CD14-positive monocyte (primary cell): ENCODE results near the gene NMNAT3. TPM values are rescaled to one million over a fixed set of nuclear protein-coding genes. Genes with fewer than 3 reads are reported as not detected.

ENCODE experiments used
- DNase-seq, 3 donors: peaks; one replicate each; pipeline ENCODE4 v3.0.0-alpha.2; 2011 to 2022
- H2AFZ ChIP-seq: 2 replicates; pipeline ENCODE4 v1.6.0; 2012; ENCODE audit warnings: mild to moderate bottlenecking, low read depth, low read length, inconsistent platforms; ENCODE audit not compliant: insufficient read depth, poor library complexity, severe bottlenecking
- H3K27ac ChIP-seq, 2 donors: 1 replicate in 1 of 2; 2 replicates in 1 of 2; pipeline ENCODE4 v1.5.1; 2012 to 2013; ENCODE audit warnings: low read length in 2 of 2, control low read depth in 1 of 2, inconsistent platforms in 1 of 2, low read depth in 1 of 2, mild to moderate bottlenecking in 1 of 2
- H3K27me3 ChIP-seq, 2 donors: one replicate each; pipeline versions ENCODE4 v1.6.0 to v1.6.1; 2011 to 2013; ENCODE audit warnings: low read length in 2 of 2; ENCODE audit not compliant: control insufficient read depth in 2 of 2, insufficient read depth in 2 of 2
- H3K36me3 ChIP-seq, 2 donors: replicated peaks in 1 of 2; 1 replicate in 1 of 2; 2 replicates in 1 of 2; pipeline versions ENCODE4 v1.5.1 to v1.6.1; 2012 to 2013; ENCODE audit warnings: low read length in 2 of 2, control low read depth in 1 of 2, inconsistent platforms in 1 of 2, mild to moderate bottlenecking in 1 of 2; ENCODE audit not compliant: insufficient read depth in 2 of 2, control insufficient read depth in 1 of 2
- H3K4me1 ChIP-seq, 2 donors: 1 replicate in 1 of 2; 2 replicates in 1 of 2; pipeline versions ENCODE4 v1.5.1 to v1.6.1; 2012 to 2013; ENCODE audit warnings: low read length in 2 of 2, control low read depth in 1 of 2, inconsistent platforms in 1 of 2, mild to moderate bottlenecking in 1 of 2, moderate library complexity in 1 of 2; ENCODE audit not compliant: insufficient read depth in 2 of 2, control insufficient read depth in 1 of 2
- H3K4me2 ChIP-seq: replicated peaks from 2 replicates; pipeline ENCODE3; 2012; ENCODE audit warnings: low read length, moderate library complexity, mild to moderate bottlenecking; ENCODE audit not compliant: poor library complexity, severe bottlenecking; ENCODE audit errors: extremely low read depth
- H3K4me3 ChIP-seq, 3 experiments: fragments of 200-600 bp in 1 of 3; sonication (generic) in 1 of 3; replicated peaks in 1 of 3; 1 replicate in 2 of 3; 2 replicates in 1 of 3; pipeline ENCODE4 v1.5.1; 2011 to 2013; ENCODE audit warnings: low read length in 3 of 3, mild to moderate bottlenecking in 3 of 3, control low read depth in 2 of 3, low read depth in 2 of 3, inconsistent platforms in 1 of 3, moderate library complexity in 1 of 3
- H3K79me2 ChIP-seq: 2 replicates; pipeline ENCODE4 v1.6.0; 2012; ENCODE audit warnings: mild to moderate bottlenecking, control low read depth, inconsistent platforms, low read length, moderate library complexity; ENCODE audit not compliant: insufficient read depth
- H3K9ac ChIP-seq: 2 replicates; pipeline ENCODE4 v1.6.0; 2017; ENCODE audit warnings: low read length, mild to moderate bottlenecking; ENCODE audit not compliant: insufficient read depth, poor library complexity, severe bottlenecking
- H3K9me3 ChIP-seq, 2 donors: replicated peaks in 1 of 2; 1 replicate in 1 of 2; 2 replicates in 1 of 2; pipeline versions ENCODE4 v1.5.1 to v1.6.1; 2012 to 2013; ENCODE audit warnings: low read length in 2 of 2, control low read depth in 1 of 2; ENCODE audit not compliant: control insufficient read depth in 1 of 2, insufficient read depth in 1 of 2
- H4K20me1 ChIP-seq: 2 replicates; pipeline ENCODE4 v1.6.0; 2012; ENCODE audit warnings: mild to moderate bottlenecking, low read length, control low read depth, moderate library complexity; ENCODE audit not compliant: insufficient read depth
- H3K27ac Mint-ChIP-seq, 7 donors: one replicate each; pipeline ENCODE4 v1.8.0; 2020; ENCODE audit warnings: mild to moderate bottlenecking in 7 of 7, mixed read lengths in 7 of 7, moderate library complexity in 6 of 7, inconsistent platforms in 2 of 7
- H3K27me3 Mint-ChIP-seq, 3 donors: one replicate each; pipeline ENCODE4 v1.8.0; 2021 to 2022; ENCODE audit warnings: low read depth in 3 of 3, mild to moderate bottlenecking in 3 of 3, mixed read lengths in 3 of 3, moderate library complexity in 3 of 3, inconsistent platforms in 1 of 3
- H3K36me3 Mint-ChIP-seq, 2 donors: one replicate each; pipeline ENCODE4 v1.8.0; 2020; ENCODE audit warnings: mixed read lengths in 2 of 2, inconsistent platforms in 1 of 2, mild to moderate bottlenecking in 1 of 2
- H3K4me1 Mint-ChIP-seq: one replicate; pipeline ENCODE4 v1.8.0; 2020; ENCODE audit warnings: mild to moderate bottlenecking, mixed read lengths
- H3K4me3 Mint-ChIP-seq, 2 donors: one replicate each; pipeline ENCODE4 v1.8.0; 2020; ENCODE audit warnings: mild to moderate bottlenecking in 2 of 2, mixed read lengths in 2 of 2, moderate library complexity in 1 of 2
- H3K9me3 Mint-ChIP-seq, 7 donors: one replicate each; pipeline ENCODE4 v1.8.0; 2020 to 2022; ENCODE audit warnings: mixed read lengths in 7 of 7, mild to moderate bottlenecking in 6 of 7, moderate library complexity in 6 of 7, inconsistent platforms in 2 of 7
- CTCF ChIP-seq: fragments of 200-600 bp; IDR thresholded peaks from one replicate; pipeline ENCODE4 v1.8.0; 2022; ENCODE audit warnings: antibody characterized with exemption, mild to moderate bottlenecking
- WGBS: methylation state at CpG from one replicate; pipeline ENCODE4 v1.1.5; 2013; ENCODE audit warnings: missing lambda C conversion rate; ENCODE audit not compliant: insufficient coverage; 5-methylcytosine and 5-hydroxymethylcytosine counted together
- intact Hi-C, 2 donors: fragments of 100-400 bp; cut with micrococcal nuclease; formaldehyde crosslinking; loops; one replicate each; pipeline versions ENCODE4 v1.15.0 to v1.15.1; 2023
- polyA plus RNA-seq, 3 donors: library from polyadenylated mRNA; depleted of rRNA in 1 of 3; unstranded in 2 of 3; stranded (reverse) in 1 of 3; fragments of 300-500 nt in 2 of 3; fragments of >200 nt in 1 of 3; fragmentation: Illumina TruSeq in 2 of 3; gene quantifications; 1 replicate in 2 of 3; 2 replicates in 1 of 3; pipeline ENCODE4 v1.2.3, GENCODE V29; 2012 to 2021
- small RNA-seq: library from RNA; depleted of rRNA; stranded (forward); fragments of <200 nt; gene quantifications from one replicate; pipeline ENCODE3, GENCODE V24; 2012; ENCODE audit warnings: low read depth; ENCODE audit not compliant: insufficient read length

Gene NMNAT3
- polyA plus RNA-seq, 3 donors, result 1.4 to 5.7 (median 2.9) TPM

- Histone ChIP-seq H3K27me3 (no peaks in the 10 kb centered on the region), H3K4me2 (no peak overlapping the region), H2AFZ (no peak overlapping the region), H4K20me1 (no peaks in the 10 kb centered on the region), H3K9ac (no peak overlapping the region), H3K79me2 (no peaks in the 10 kb centered on the region), H3K4me3 (no peak overlapping the region), H3K4me1 (no peaks in the 10 kb centered on the region), H3K9me3 (no peaks in the 10 kb centered on the region), H3K27ac (no peak overlapping the region), H3K36me3 (no peaks in the 10 kb centered on the region)
- no peak overlapping the region for H3K4me3 Mint-ChIP-seq
- H3K4me1 Mint-ChIP-seq, result no peaks in the 10 kb centered on the region
- no peak overlapping the region for H3K27ac Mint-ChIP-seq
- H3K36me3 Mint-ChIP-seq, result no peaks in the 10 kb centered on the region
- intact Hi-C loops, result no loop called here
- WGBS, result 100% methylated on average over 4 of the region's 4 CpGs
- DNase-seq, result no peak
- peaks cover 3 to 5% (median 4%) of the 10 kb centered on the region in 3 donors for H3K27me3 Mint-ChIP-seq
- no peaks in the 10 kb centered on the region for H3K9me3 Mint-ChIP-seq
- no peak for TF ChIP-seq CTCF
These were observed 163.0 kb downstream of the NMNAT3 start for GRCh38 chr3:139514741-139515140.

Small RNA genes lying within 50 kb of the gene (small RNA-seq; reads per million reads assigned to genes)
- gene RN7SL724P, result not detected

Other genes starting within 250 kb of the NMNAT3 start
- not detected for gene RBP2, start 201.5 kb downstream of the NMNAT3 start, polyA plus RNA-seq
- not detected for gene RBP1, start 138.2 kb downstream of the NMNAT3 start, polyA plus RNA-seq